ENCODE data around the gene RAE1.
"Not testable (repeated sequence)": the region's sequence is repeated elsewhere in the genome, so short reads cannot be mapped to it uniquely, and the experiment has no call there.

The RAE1 gene

GRCh38 chr20:57326667-57327455 lies 24.2 kb upstream of the RAE1 start:
- DNase-seq = no peak

- DNase-seq = no peak
These were observed 23.2 kb upstream of the RAE1 start for GRCh38 chr20:57327820-57328219.

GRCh38 chr20:57329608-57330221 lies 21.3 kb upstream of the RAE1 start, which contains the start of gene SPO11:
SPO11 (plus strand) TSS chr20:57329803; CDS start chr20:57329868, 65 bp downstream.
- DNase-seq = no peak

GRCh38 chr20:57330998-57331397 lies 20.1 kb upstream of the RAE1 start:
- DNase-seq = no peak

- DNase-seq = no peak
These were observed 18.7 kb upstream of the RAE1 start for GRCh38 chr20:57332105-57333089.

- DNase-seq = no peak
These were observed 15.7 kb upstream of the RAE1 start for GRCh38 chr20:57335392-57335791.

- no peak for DNase-seq
These were observed 9.4 kb upstream of the RAE1 start for GRCh38 chr20:57341663-57342062.

- DNase-seq = no peak
These were observed 8.2 kb upstream of the RAE1 start for GRCh38 chr20:57342829-57343228.

GRCh38 chr20:57346477-57346876 lies 4.6 kb upstream of the RAE1 start:
- DNase-seq = peak; percentile 78

- no peak for DNase-seq
These were observed 3.7 kb upstream of the RAE1 start for GRCh38 chr20:57347393-57347792.

- not testable (repeated sequence) for DNase-seq
These were observed 2.7 kb upstream of the RAE1 start for GRCh38 chr20:57348200-57348921.

- peak; percentile 15 for DNase-seq
These were observed 2.0 kb upstream of the RAE1 start for GRCh38 chr20:57348922-57349574.

GRCh38 chr20:57350081-57350710 lies 859 bp upstream of the RAE1 start:
- no peak for DNase-seq

- DNase-seq = not testable (repeated sequence)
These were observed 371 bp upstream of the RAE1 start for GRCh38 chr20:57350726-57351041.

- DNase-seq = no peak
These were observed 1.2 kb downstream of the RAE1 start for GRCh38 chr20:57352305-57352704.

- no peak for DNase-seq
These were observed 2.3 kb downstream of the RAE1 start for GRCh38 chr20:57353351-57353750.

GRCh38 chr20:57361517-57361916 lies 10.5 kb downstream of the RAE1 start:
- DNase-seq = peak; percentile 35

- DNase-seq = no peak
These were observed 13.4 kb downstream of the RAE1 start for GRCh38 chr20:57364451-57364850.

GRCh38 chr20:57369596-57369995 lies 18.5 kb downstream of the RAE1 start:
- DNase-seq = no peak

GRCh38 chr20:57370316-57370715 lies 19.3 kb downstream of the RAE1 start:
- DNase-seq = no peak

GRCh38 chr20:57371363-57371762 lies 20.3 kb downstream of the RAE1 start:
- no peak for DNase-seq

GRCh38 chr20:57372157-57372556 lies 21.1 kb downstream of the RAE1 start:
- no peak for DNase-seq
